ENCODE results near the gene RAB40C.

- TF ChIP-seq CTCF (IDR thresholded peaks at IDR 0.05) = no peak
- TF ChIP-seq POLR2A (IDR thresholded peaks at IDR 0.05) = no peak
These were observed 83.6 kb downstream of the RAB40C start for GRCh38 chr16:673399-673991.

Data from lower leg skin (tissue), 3 donors.